GM18505 (cell line): ENCODE results near the gene VSX2.

Experiments used
- ATAC-seq: cut with Tn5 transposase; IDR thresholded peaks from one replicate; pipeline ENCODE4 v1.9.1; 2021; ENCODE audit not compliant: unreplicated experiment
- POLR2A ChIP-seq: IDR thresholded peaks from 4 replicates; pipeline ENCODE4 v1.6.1; 2011; ENCODE audit warnings: borderline replicate concordance; ENCODE audit not compliant: insufficient read depth, insufficient read length; ENCODE audit errors: extremely low read depth

Gene VSX2

DNA sequence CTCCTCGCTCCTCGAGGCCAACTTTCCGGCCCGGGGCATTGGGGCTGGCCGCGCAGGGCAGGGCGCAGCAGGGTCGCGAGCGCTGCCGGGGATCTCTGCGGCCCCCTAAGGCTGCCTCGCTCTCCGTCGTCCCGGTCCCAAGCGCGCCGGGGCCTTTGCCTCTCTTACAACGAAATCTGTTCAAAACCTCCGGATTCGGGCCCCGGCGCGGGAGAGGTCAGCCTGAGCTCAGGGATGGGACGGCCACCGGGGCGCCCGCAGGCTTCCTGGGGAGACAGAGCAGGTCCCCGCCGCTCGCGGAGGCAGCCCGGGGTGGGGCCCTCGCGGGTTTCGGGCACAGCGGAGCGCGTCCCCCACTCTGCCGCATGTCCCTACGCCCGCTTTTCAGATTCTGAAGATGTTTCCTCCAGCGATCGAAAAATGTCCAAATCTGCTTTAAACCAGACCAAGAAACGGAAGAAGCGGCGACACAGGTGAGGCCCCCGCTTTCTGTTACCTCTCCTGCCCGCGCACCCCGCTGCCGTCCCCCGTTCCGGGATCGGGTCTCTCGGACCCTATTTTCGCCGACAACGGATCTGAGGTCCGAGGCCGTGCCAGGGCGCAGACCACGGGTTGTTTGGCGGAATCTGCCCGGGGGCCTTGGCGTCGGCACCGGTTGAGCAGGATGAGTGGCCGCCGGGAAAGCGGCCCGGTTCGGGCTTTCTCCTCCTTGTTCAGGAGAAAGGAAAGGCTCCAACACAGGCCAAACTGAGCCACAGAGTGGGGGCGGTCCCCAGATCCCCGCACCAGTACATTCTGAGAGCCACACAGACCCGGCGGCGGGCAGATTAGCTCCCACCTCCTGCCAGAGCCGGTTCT lies 1.8 kb downstream of the VSX2 start:
- TF ChIP-seq POLR2A = no peak
- ATAC-seq = no peak

DNA sequence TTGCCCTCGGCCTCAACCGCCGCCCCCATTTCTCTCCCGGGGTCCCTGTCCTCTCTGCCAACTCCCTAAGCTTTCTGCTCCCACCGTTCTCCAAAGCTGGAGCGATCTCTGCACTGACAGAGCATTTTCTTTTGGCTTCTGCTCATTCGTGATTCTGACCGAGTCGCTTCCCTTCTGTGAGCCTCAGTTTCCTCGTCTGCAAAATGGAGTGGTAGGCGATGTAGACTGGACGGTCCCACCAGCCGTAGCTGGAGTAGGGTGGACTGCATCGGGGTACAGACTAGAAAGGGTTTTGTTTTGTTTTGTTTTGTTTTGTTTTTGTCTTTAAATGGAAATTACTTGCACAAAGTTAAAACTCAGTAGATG lies 2.4 kb downstream of the VSX2 start:
- no peak for ATAC-seq
- no peak for TF ChIP-seq POLR2A

DNA sequence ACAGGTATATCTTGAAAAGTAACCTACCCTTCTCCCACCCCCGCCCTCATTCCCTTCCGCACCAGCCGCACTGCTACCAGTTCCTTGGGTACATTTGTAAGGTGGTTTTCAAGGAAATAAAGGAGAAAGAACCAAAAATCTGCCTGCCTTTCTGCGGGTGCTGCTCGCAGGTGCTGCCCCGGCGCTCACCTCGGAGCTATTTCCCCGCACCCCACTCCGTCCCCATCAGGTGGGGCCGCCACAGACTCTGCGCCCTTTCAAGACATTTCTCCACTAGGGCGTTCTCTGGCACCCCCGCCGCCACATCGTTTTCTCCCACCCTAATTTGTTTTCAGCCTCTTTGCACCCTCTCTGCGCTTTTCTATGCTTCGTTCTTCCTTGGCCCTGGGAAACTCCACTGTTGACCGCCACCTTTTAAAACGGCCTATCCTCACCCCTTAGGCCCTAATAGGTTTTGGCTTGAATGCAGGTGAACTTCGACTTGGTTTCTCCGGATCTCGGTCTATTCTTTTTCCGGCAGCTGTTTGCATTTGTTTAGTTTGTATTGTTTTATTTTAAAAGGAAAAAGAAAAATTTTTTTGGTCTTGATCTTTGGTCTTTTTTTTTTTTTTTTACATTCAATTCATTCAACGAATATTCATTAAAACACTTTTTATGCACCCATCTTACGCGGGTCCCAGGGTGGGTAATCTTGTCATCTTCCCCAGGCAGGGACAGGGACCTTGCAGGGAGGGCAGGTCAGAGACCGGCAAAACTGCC lies 3.0 kb downstream of the VSX2 start:
- no peak for ATAC-seq
- TF ChIP-seq POLR2A = no peak

DNA sequence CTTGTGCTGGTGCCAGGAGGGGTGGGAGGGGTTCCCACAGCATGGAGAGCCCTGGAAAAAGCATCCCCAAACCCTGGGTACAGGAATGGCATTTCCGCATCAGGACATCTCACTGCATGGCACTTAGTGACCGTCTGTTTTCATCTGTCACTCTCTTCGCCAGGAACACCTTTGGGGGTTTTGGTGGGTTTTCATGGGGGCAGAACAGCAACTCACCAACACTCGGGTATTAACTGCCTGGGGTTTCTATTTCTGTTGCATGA lies 3.5 kb downstream of the VSX2 start:
- TF ChIP-seq POLR2A = no peak
- ATAC-seq = no peak

DNA sequence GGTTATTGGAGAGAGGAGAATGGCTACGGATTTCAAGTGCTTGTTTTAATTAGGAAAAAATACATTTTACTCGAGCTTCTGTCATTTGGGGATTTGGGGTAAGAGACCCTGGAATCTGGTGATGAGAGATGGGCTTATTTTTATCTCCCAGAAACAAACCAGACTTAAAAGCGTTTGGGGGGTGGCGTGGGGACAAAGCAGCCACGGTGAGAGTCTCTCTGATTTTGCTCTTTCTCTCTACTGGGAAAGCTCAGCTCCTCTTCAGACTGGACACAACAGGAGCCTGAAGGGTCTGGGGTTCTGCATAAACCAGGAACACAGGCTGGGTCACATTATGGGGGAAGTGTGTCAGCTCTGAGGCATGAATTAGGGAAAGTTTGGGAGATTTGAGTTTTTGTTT lies 3.8 kb downstream of the VSX2 start:
- ATAC-seq = no peak

DNA sequence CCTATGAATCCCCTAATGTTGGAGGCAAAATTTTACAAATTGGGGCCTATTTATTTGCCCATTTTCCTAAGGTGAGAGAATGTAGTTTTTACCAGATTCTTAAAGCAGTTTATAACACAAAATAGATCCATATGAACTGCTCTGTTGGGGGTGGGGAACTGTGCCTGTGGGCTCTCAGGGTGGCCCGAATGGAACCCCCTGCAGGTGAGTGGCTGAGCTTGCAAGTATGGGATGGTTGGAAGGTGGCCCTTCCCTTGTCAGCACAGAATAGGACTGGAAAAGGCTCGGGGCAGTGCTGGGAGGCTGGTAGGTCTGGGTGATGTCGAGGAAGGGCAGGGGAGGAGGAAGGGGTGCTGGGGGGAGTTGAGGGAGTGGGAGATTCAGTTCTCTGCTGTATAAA lies 4.9 kb downstream of the VSX2 start:
- ATAC-seq = no peak
- TF ChIP-seq POLR2A = no peak

More for the DNA sequence above, 3.8 kb downstream of the VSX2 start:
- TF ChIP-seq POLR2A = no peak

DNA sequence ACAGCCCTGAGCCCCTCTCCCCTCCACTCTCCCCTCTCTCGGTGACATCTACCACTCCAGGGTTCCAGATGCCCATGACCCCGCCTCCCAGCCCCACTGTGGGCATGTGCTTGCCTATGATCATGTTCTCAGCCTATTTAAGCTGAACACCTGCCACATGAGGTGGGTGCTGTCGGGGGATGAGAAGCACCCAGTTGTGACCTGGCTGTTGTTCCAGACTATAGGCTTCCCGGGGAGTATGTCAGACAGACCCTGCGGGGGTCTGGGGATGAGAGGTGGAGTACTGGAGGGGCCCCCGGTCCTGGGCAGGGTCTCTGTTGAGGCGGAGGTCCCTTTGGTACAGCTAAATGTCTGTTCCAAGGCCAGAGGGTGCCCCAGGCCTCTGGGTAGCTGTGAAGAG lies 6.0 kb downstream of the VSX2 start:
- TF ChIP-seq POLR2A = no peak

DNA sequence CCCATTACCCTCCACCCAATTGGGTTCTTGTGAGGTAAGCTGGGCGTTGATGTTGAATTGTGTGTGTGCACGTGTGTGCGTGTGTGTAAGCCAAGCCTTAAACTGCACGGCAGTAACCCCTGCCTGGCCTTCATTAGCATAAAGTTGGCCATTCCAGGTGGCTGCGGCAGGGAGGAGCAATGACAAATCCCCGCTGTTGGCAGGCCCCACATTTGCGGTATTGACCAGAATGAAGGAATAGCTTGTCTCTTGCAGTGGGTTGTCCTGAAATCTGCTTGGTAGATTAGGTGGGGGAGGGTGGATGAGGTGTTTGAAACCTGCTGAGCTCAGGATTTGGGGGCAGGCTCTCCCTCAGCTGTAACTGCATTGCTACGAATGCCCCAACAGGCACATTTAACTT lies 7.3 kb downstream of the VSX2 start:
- TF ChIP-seq POLR2A = no peak
- no peak for ATAC-seq

More for the DNA sequence above, 6.0 kb downstream of the VSX2 start:
- no peak for ATAC-seq

DNA sequence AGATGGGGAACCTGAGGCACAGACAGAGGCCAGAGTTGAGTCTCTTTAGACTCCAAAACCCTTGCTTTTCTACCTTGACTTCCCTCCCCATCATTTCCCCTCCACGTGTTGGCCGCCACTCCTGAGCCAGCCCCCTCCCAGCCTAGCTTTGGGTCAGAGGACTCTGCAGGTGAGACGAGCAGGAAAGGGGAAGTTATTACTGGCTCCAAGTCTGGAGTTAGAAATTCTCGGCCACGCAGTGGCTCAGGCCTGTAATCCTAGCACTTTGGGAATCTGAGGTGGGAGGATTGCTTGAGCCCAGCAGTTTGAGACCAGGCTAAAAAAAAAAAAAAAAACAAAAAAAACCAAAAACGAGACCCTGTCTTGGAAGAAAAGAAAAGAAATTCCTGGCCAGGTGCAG lies 8.8 kb downstream of the VSX2 start:
- no peak for TF ChIP-seq POLR2A
- ATAC-seq = no peak

DNA sequence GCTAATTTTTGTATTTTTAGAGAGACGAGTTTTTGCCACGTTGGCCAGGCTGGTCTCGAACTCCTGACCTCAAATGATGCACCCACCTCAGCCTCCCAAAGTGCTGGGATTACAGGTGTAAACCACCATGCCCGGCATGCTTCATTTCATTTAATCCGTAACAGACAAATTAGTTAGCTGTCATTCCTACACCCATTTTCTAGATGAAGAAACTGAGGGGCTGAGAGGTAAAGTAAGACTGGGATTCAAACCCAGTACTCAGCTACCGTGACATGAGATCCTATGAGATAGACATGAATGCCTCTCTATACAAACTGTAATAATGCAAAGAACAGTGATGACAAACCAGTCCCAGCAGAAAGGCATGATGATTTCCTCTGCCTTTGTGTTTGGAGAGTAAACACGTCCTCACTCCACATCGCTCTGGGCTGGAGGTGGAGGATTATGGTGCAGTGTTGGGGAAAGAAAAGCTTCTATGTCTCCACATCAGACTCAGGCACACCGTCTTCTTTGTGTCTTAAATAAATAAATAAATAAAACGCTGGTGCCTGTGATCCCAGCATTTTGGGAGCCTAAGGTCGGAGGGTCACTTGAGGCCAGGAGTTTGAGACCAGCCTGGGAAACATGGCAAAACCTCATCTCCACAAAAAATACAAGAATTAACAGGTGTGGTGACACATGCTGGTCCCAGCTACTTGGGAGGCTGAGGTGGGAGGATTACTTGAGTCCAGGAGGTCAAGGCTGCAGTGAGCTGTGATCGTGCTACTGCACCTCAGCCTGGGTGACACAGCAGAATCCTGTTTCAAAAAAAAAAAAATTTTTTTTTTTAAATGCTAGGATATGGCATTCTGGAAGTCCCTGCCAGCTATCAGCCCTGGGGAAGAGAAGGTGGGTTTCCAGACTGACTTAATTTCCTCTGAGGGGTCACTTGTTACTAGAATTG lies 10.5 kb downstream of the VSX2 start:
- no peak for ATAC-seq
- no peak for TF ChIP-seq POLR2A

DNA sequence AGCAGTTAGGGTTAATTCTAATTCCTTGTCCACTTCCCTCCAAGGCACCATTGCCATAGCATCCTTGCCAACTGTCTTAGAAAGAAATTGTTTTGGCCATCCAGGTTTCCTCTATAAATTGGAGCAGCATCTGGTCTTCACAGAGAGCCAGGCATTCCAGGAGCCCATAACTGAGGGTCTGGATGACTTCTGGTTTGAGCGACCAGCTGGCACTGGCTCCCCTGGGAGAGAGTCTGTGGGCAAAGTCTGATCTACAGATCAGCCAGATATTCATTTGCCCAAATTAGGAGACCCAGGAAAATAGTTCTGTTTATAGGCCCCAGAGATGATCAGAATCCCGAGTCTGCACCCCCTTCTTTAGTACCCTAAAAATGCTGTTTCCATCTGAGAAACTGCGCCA lies 16.0 kb downstream of the VSX2 start:
- no peak for TF ChIP-seq POLR2A
- no peak for ATAC-seq

DNA sequence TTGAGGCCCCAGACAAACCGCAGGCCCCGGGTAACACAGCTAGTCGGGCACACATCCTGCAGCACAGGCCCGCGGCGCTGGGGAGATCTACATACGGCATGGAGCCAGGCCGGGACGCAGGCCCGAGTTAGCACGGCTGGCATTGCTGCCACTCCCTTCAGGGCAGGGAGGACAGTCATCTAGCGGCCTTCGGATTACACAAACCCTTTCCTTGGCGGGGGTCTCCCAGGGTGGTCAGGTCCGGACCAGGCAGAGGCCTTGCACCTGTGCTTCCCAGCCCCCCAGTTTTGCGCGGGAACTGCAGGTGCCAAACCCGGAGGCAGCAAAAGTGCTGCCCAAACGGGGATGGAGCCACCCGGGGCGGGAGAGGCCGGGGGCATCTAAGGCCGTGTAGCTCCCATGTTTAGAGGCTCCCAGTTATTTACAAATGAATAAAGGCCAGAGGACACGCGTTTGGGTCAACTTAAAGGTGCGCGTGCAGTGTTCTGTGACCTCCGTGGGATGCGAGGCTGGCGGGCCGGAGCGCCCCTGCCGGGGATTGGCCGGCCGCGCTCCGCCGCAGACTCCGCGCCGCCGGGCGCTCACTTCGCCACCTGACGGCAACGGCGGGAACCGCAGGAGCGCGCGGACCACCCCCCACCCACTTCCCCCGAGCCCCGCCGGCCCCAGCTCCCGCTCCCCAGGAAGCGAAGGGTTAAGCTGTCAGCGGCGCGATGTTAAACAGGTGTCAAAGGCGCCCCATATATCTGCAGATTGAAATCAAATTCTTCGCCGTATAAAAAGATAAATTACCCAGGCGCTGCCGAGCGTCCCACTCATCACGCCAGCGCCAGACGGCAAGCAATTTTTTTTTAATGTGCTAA lies 18.1 kb downstream of the VSX2 start:
- no peak for ATAC-seq
- no peak for TF ChIP-seq POLR2A
